Ramos (cell line): ENCODE results near the gene KRTAP4-2.
"Not testable (repeated sequence)": the region's sequence is repeated elsewhere in the genome, so short reads cannot be mapped to it uniquely, and the experiment has no call there.

ENCODE experiments used
- in situ Hi-C: fragments of 300-500 bp; cut with MboI; formaldehyde crosslinking; loops from one replicate; pipeline ENCODE4 v1.14.3; 2022; ENCODE audit warnings: low sequenced_read_pairs; ENCODE audit not compliant: unreplicated experiment

The KRTAP4-2 gene

GRCh38 chr17:41167561-41167960 is 10.5 kb downstream of the KRTAP4-2 start:
- in situ Hi-C loops = no loop called here

DNA sequence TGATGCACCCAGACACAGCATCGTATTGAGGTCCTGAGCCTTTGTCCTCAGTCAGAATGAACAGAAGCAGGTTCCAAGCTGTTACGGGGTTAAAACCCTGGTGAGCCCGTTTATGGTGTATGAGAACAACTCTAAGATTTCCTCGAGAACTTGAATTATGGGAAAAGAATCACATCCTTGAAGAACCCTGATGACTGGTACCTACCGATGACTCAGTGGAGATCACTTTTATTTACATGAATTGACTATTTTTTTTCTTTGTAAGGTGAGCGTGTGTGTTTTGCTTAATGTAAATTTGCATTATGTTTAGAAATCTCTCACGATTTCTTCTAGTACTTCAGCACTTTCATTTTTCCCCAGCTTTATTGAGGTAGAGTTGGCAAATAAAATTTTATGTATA is 14.2 kb downstream of the KRTAP4-2 start:
- in situ Hi-C loops = no loop called here

DNA sequence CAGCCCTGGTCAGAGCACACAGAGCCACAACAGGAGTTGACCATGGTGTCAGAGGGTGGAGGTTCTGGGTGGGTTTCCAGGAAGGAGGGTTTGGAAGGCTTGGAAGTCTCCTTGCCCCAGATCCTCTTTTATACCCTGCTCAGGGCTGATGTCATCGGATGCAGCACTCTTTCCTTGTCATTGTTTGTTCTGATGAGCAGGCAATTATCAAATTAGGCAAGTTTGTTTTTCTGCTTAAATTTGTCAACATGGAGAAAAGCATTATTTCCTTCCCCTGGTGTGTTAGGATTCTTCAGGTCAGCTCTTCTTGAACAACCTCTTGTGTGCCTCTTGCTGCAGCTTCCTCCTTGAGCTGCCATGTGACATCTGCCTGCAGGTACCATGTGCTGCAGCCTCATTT is 17.4 kb downstream of the KRTAP4-2 start, which contains the start of gene KRTAP4-4:
TSS of gene KRTAP4-4 (minus strand) at position 101 of the 400 bp plus-strand sequence. CDS start at position 44, 57 bp downstream.
- in situ Hi-C loops = no loop called here

GRCh38 chr17:41160190-41160589 is 17.8 kb downstream of the KRTAP4-2 start:
- in situ Hi-C loops = not testable (repeated sequence)

GRCh38 chr17:41153856-41154255 is 24.2 kb downstream of the KRTAP4-2 start:
- in situ Hi-C loops = no loop called here

DNA sequence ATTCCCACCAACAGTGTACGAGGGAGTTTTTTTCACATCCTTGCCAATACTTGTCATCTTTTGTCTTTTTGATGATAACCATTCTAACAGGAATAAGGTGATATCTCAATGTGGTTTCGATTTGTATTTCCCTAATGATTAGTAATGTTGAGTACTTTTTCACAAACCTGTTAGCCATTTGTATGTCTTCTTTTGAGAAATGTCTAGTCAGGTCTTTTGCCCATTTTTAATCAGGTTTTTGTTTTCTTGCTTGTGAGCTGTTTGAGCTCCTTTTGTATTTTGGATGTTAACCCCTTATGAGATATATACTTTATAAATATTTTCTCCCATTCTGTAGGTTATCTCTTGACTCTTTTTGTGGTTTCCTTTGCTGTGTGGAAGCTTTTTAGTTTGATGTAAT is 26.5 kb downstream of the KRTAP4-2 start:
- in situ Hi-C loops = no loop called here

- in situ Hi-C loops = no loop called here
Observed at GRCh38 chr17:41150026-41150425, 28.0 kb downstream of the KRTAP4-2 start.

- in situ Hi-C loops = no loop called here
Observed at GRCh38 chr17:41149652-41149985, 28.4 kb downstream of the KRTAP4-2 start, which contains the start of gene KRTAP4-5. Gene KRTAP4-5, minus strand, starts transcription at chr17:41149825. Its CDS starts 58 bp downstream, at chr17:41149767.

GRCh38 chr17:41148971-41149651 is 28.9 kb downstream of the KRTAP4-2 start:
- in situ Hi-C loops = not testable (repeated sequence)

DNA sequence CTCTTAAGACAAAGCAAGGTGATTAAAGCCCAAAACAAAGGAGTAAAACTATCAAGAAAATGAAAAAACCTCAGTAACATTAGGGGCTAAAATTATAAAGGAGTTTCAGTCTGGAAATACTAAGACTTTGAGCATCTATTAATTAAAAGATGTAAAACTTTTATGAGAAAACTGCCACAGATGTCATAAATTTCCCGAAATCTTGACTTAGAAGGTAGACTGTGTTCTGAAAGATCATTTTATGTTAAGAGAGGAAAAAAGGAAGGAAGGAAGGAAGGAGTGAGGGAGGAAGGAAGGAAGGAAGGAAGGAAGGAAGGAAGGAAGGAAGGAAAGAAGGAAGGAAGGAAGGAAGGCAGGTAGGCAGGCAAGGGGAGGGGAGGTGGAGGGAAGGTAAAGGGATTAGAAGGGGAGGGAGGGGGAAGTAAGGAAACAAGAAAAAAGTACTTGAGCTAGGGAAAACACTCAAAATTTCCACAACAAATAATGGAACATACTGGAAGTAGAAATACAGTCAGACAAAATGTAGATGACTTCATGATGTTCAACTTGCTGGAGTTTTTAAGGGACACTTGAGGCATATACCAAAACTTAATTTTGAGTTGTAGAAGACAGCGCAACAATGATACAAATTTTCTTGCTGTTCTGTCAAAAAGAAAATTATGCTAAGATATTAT is 30.4 kb downstream of the KRTAP4-2 start:
- in situ Hi-C loops = no loop called here

DNA sequence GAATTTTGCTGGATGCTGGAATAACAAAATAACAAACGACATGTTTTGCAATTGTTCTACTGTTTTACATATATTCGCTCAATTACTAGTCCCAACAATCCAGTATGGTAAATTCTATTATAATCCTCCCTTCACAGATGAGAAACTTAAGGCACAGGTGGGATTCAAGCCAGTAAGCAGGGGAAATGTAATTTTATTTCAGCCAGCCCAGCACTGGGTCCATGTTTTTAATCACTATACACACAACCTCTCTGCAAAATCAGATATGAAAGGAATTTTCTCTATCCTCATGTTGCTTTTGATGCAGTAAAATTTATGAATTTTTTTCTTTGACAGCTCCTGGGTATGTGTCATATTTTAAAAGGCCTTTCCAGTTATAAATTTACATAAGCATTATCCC is 32.8 kb downstream of the KRTAP4-2 start:
- in situ Hi-C loops = no loop called here

- in situ Hi-C loops = no loop called here
Observed at GRCh38 chr17:41144846-41145245, 33.2 kb downstream of the KRTAP4-2 start.

- in situ Hi-C loops = no loop called here
Observed at GRCh38 chr17:41141361-41141760, 36.7 kb downstream of the KRTAP4-2 start.

DNA sequence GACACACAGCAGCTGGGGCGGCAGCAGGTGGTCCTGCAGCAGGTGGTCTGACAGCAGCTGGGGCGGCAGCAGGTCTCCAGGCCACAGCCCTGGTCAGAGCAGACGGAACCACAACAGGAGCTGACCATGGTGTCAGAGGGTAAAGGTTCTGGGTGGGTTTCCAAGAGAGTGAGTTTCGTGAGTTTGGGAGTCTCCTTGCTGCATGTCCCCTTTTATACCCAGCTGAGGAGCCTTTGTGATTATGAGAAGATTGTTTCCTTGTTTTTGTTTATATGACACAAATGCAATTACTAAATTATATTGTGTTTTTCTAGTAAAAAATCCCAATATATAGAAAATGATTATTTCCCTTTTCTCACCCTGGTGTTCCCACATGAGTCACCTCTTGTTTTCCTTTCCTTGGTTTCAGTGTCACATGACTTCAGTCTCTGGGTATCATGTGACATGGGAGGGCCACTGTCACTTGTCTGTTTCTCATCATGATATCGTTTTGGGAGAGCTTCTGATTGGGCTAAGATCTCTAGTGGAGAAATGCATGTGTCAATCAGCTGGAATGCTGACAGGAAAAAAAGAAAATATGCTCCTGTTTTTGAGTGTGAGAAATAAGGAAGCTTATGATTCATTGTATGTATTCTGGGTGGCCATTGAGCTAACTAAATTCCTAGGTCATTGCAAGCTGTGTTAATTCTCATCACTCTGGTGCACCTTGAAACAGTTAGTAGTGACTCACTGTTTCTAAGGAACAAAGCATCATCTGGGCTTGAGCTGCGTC is 37.5 kb downstream of the KRTAP4-2 start, which contains the start of gene KRTAP4-6:
TSS of gene KRTAP4-6 (minus strand) at position 185 of the 772 bp plus-strand sequence. CDS start at position 128, 57 bp downstream.
- in situ Hi-C loops = no loop called here

- in situ Hi-C loops = not testable (repeated sequence)
Observed at GRCh38 chr17:41139865-41140264, 38.2 kb downstream of the KRTAP4-2 start.

DNA sequence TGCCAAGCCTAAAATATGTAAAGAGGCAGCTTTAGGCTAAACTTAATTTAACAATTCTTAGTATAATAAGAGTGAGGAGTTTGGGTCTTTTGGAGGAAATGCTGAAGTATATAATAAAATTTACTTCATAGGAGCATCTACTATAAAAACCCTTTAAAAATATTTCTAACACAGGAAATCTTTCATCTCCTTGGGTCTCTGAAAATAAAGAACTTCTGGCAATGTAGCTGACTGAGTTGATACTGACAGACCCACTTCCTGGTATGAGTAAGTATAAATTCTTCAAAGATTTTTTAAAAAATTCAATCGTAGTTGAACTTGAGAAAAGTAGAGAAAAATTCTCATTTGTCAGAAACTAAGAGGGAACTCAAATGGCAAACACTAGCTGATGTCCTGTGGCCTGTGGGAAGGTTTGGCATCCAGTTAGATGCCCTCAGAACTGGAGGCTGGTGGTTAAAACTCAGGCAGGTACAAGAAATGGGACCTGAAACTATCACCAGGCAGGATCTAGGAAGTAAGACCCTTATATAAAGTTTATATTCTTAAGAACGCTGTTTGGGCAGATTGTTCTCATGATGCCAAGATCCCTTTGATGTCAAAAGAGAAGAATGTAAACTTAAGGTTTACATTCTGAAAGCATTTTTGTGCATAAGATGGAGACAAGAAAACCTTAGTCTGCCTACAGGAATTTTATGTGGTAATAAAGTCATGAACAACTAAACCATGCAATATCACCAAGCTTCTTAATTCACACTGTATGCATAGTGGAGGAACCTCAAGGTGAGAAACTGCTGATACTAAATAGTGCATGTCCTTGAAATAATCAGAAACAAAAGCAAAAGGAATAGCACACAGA is 43.9 kb downstream of the KRTAP4-2 start:
- in situ Hi-C loops = no loop called here

- in situ Hi-C loops = no loop called here
Observed at GRCh38 chr17:41131979-41132378, 46.0 kb downstream of the KRTAP4-2 start.
